HepG2 (cell line): ENCODE data around the gene HAUS5. TPM values are rescaled to one million over a fixed set of nuclear protein-coding genes. Genes with fewer than 3 reads are reported as not detected.

ENCODE experiments used
- HOXD1 ChIP-seq: sonication (generic); formaldehyde crosslinking; IDR thresholded peaks from 2 replicates; pipeline ENCODE4 v1.5.0; 2020; ENCODE audit warnings: missing genetic modification reagents
- MAZ ChIP-seq, 2 experiments: sonication (generic) in 1 of 2; formaldehyde crosslinking in 1 of 2; IDR thresholded peaks; 2 replicates each; pipeline versions ENCODE4 v1.5.0 to v1.6.1; 2012 to 2020; ENCODE audit warnings: low read depth in 2 of 2, mild to moderate bottlenecking in 2 of 2, borderline replicate concordance in 1 of 2, improper control_type of control experiment in 1 of 2, low read length in 1 of 2, missing genetic modification reagents in 1 of 2, moderate library complexity in 1 of 2
- MED13 ChIP-seq: sonication (generic); formaldehyde crosslinking; IDR thresholded peaks from 2 replicates; pipeline ENCODE4 v1.5.0; 2020; ENCODE audit warnings: missing genetic modification reagents
- NFRKB ChIP-seq: fragments of 450-650 bp; IDR thresholded peaks from 2 replicates; pipeline ENCODE4 v1.6.1; 2017
- NR2F6 ChIP-seq, 2 experiments: IDR thresholded peaks; 2 replicates each; pipeline ENCODE4 v1.6.1; 2016; ENCODE audit warnings: antibody characterized with exemption in 1 of 2, mild to moderate bottlenecking in 1 of 2
- PTBP1 ChIP-seq: fragments of 200-400 bp; formaldehyde crosslinking; IDR thresholded peaks from 2 replicates; pipeline ENCODE4 v1.6.1; 2018; ENCODE audit warnings: low read length, low read depth; ENCODE audit not compliant: poor library complexity, severe bottlenecking
- TFDP1 ChIP-seq: IDR thresholded peaks from 2 replicates; pipeline ENCODE4 v1.6.1; 2016; ENCODE audit warnings: missing compliant biosample characterization, missing genetic modification reagents, borderline replicate concordance
- TP53 ChIP-seq: sonication (generic); formaldehyde crosslinking; conservative IDR thresholded peaks from 2 replicates; pipeline ENCODE4 v1.4.0; 2020; ENCODE audit warnings: missing genetic modification reagents
- ZBTB7B ChIP-seq: sonication (generic); formaldehyde crosslinking; IDR thresholded peaks from 2 replicates; pipeline ENCODE4 v1.4.0; 2020; ENCODE audit warnings: missing genetic modification reagents
- ZFP62 ChIP-seq: sonication (generic); formaldehyde crosslinking; IDR thresholded peaks from 2 replicates; pipeline ENCODE4 v1.4.0; 2020; ENCODE audit warnings: missing genetic modification reagents
- ZNF292 ChIP-seq: sonication (generic); formaldehyde crosslinking; IDR thresholded peaks from 2 replicates; pipeline ENCODE4 v1.8.1; 2022; ENCODE audit warnings: mild to moderate bottlenecking, low read depth, missing genetic modification reagents, borderline replicate concordance
- ZNF432 ChIP-seq: sonication (generic); formaldehyde crosslinking; IDR thresholded peaks from 2 replicates; pipeline ENCODE4 v1.5.0; 2020; ENCODE audit warnings: missing genetic modification reagents, mild to moderate bottlenecking, borderline replicate concordance
- ZNF563 ChIP-seq: sonication (generic); formaldehyde crosslinking; IDR thresholded peaks from 2 replicates; pipeline ENCODE4 v1.8.0; 2022; ENCODE audit warnings: mild to moderate bottlenecking, moderate library complexity, missing genetic modification reagents
- ZNF724P ChIP-seq: sonication (generic); formaldehyde crosslinking; IDR thresholded peaks from 2 replicates; pipeline ENCODE4 v1.8.0; 2022; ENCODE audit warnings: missing genetic modification reagents, borderline replicate concordance
- ZSCAN30 ChIP-seq: sonication (generic); formaldehyde crosslinking; IDR thresholded peaks from 2 replicates; pipeline ENCODE4 v1.5.0; 2020; ENCODE audit warnings: mild to moderate bottlenecking, missing genetic modification reagents
- polyA plus RNA-seq, 8 experiments: library from polyadenylated mRNA; depleted of rRNA in 3 of 8; stranded (reverse) in 7 of 8; unstranded in 1 of 8; fragments of >200 nt; fragmentation: Illumina TruSeq in 4 of 8; extraction: Trizol in 4 of 8; gene quantifications; 2 replicates each; pipeline versions ENCODE4 v1.2.1 to v1.2.3, GENCODE V29; 2011 to 2016; ENCODE audit warnings: low read depth in 4 of 8, missing spikeins in 1 of 8, mixed read lengths in 1 of 8; ENCODE audit not compliant: insufficient read depth in 1 of 8
- total RNA-seq, 5 experiments: library from RNA; depleted of rRNA; stranded (reverse); fragments of >200 nt; fragmentation: Illumina TruSeq; extraction: Trizol; gene quantifications; 2 replicates each; pipeline ENCODE4 v1.2.3, GENCODE V29; 2016; ENCODE audit warnings: low read depth in 1 of 5
- TF ChIP-seq, protein P1 (sequence below): sonication (generic); formaldehyde crosslinking; IDR thresholded peaks from 2 replicates; pipeline ENCODE4 v1.4.0; 2020; ENCODE audit warnings: missing genetic modification reagents, mild to moderate bottlenecking, borderline replicate concordance
- TF ChIP-seq, protein P2 (sequence below): sonication (generic); formaldehyde crosslinking; IDR thresholded peaks from 2 replicates; pipeline ENCODE4 v1.5.0; 2020; ENCODE audit warnings: mild to moderate bottlenecking, missing genetic modification reagents
- TF ChIP-seq, protein P3 (sequence below): IDR thresholded peaks from 2 replicates; pipeline ENCODE4 v1.6.1; 2016; ENCODE audit warnings: missing biosample characterization, missing genetic modification reagents, low read depth

The HAUS5 gene
- total and polyA plus RNA-seq, 2 of the 13 experiments (the other 11 are each of a cell fraction or from before 2014, with no cell fraction given): 10.3 to 17.7 TPM

- 0 out of 2 replicates have a peak, but pooled peaks have one; percentile 13 for TF ChIP-seq TFDP1 (CRISPR knock-in tag)
- no peak for TF ChIP-seq TP53 (CRISPR knock-in tag)
- no peak for TF ChIP-seq ZFP62 (CRISPR knock-in tag)
- TF ChIP-seq, protein P1, sequence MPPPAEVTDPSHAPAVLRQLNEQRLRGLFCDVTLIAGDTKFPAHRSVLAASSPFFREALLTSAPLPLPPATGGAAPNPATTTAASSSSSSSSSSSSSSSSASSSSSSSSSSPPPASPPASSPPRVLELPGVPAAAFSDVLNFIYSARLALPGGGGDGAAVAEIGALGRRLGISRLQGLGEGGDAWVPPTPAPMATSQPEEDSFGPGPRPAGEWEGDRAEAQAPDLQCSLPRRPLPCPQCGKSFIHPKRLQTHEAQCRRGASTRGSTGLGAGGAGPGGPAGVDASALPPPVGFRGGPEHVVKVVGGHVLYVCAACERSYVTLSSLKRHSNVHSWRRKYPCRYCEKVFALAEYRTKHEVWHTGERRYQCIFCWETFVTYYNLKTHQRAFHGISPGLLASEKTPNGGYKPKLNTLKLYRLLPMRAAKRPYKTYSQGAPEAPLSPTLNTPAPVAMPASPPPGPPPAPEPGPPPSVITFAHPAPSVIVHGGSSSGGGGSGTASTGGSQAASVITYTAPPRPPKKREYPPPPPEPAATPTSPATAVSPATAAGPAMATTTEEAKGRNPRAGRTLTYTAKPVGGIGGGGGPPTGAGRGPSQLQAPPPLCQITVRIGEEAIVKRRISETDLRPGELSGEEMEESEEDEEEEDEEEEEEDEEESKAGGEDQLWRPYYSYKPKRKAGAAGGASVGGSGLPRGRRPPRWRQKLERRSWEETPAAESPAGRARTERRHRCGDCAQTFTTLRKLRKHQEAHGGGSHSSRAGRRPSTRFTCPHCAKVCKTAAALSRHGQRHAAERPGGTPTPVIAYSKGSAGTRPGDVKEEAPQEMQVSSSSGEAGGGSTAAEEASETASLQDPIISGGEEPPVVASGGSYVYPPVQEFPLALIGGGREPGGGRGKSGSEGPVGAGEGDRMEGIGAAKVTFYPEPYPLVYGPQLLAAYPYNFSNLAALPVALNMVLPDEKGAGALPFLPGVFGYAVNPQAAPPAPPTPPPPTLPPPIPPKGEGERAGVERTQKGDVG (CRISPR knock-in tag): no peak
- no peak for TF ChIP-seq ZNF432 (CRISPR knock-in tag)
- TF ChIP-seq ZSCAN30 (CRISPR knock-in tag): no peak
- no peak for TF ChIP-seq NR2F6 (IDR thresholded peaks at IDR 0.05)
- TF ChIP-seq NR2F6 (CRISPR knock-in tag; IDR thresholded peaks at IDR 0.05): no peak
- TF ChIP-seq MED13 (CRISPR knock-in tag): no peak
- no peak for TF ChIP-seq ZNF724P (CRISPR knock-in tag)
- no peak for TF ChIP-seq ZNF292 (CRISPR knock-in tag)
- TF ChIP-seq HOXD1 (CRISPR knock-in tag): no peak
- TF ChIP-seq, protein P2, sequence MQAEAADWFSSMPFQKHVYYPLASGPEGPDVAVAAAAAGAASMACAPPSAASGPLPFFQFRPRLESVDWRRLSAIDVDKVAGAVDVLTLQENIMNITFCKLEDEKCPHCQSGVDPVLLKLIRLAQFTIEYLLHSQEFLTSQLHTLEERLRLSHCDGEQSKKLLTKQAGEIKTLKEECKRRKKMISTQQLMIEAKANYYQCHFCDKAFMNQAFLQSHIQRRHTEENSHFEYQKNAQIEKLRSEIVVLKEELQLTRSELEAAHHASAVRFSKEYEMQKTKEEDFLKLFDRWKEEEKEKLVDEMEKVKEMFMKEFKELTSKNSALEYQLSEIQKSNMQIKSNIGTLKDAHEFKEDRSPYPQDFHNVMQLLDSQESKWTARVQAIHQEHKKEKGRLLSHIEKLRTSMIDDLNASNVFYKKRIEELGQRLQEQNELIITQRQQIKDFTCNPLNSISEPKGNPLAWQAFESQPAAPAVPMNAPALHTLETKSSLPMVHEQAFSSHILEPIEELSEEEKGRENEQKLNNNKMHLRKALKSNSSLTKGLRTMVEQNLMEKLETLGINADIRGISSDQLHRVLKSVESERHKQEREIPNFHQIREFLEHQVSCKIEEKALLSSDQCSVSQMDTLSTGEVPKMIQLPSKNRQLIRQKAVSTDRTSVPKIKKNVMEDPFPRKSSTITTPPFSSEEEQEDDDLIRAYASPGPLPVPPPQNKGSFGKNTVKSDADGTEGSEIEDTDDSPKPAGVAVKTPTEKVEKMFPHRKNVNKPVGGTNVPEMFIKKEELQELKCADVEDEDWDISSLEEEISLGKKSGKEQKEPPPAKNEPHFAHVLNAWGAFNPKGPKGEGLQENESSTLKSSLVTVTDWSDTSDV (CRISPR knock-in tag): no peak
- TF ChIP-seq PTBP1: no peak
- no peak for TF ChIP-seq ZBTB7B (CRISPR knock-in tag)
- no peak for TF ChIP-seq ZNF563 (CRISPR knock-in tag)
- TF ChIP-seq, protein P3, sequence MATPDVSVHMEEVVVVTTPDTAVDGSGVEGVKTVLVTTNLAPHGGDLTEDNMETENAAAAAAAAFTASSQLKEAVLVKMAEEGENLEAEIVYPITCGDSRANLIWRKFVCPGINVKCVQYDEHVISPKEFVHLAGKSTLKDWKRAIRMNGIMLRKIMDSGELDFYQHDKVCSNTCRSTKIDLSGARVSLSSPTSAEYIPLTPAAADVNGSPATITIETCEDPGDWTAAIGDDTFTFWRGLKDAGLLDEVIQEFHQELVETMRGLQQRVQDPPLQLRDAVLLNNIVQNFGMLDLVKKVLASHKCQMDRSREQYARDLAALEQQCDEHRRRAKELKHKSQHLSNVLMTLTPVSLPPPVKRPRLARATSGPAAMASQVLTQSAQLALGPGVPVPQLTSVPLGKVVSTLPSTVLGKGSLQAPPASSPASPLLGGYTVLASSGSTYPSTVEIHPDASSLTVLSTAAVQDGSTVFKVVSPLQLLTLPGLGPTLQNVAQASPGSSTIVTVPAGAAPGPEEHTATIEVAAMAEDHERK (CRISPR knock-in tag): no peak
- no peak for TF ChIP-seq MAZ (IDR thresholded peaks at IDR 0.05; ENCODE audit: borderline replicate concordance, low read depth, low read length)
- TF ChIP-seq MAZ (CRISPR knock-in tag; IDR thresholded peaks at IDR 0.05; ENCODE audit: low read depth): no peak
- no peak for TF ChIP-seq NFRKB
Observed at GRCh38 chr19:35648017-35648961, 35.8 kb downstream of the HAUS5 start, which contains the start of gene COX6B1 (continued).
